ENCODE measurements around the gene MED13L. TPM values are rescaled to one million over a fixed set of nuclear protein-coding genes. Genes with fewer than 3 reads are reported as not detected.

MED13L gene
- total RNA-seq, 1 experiment from 2014 or later, result 20.1 TPM

GRCh38 chr12:116202940-116203339 is 74.6 kb downstream of the MED13L start:
- in situ Hi-C loops (cut with HindIII; ENCODE audit: low pct_unique_long_range_greater_than_20kb, low sequenced_read_pairs), result no loop called here
- DNase-seq (ENCODE audit: low read depth), result no peak

- DNase-seq (ENCODE audit: low read depth), result no peak
- in situ Hi-C loops (cut with HindIII; ENCODE audit: low pct_unique_long_range_greater_than_20kb, low sequenced_read_pairs), result no loop called here
Measured at GRCh38 chr12:116202433-116202832, 75.1 kb downstream of the MED13L start.

GRCh38 chr12:116201908-116202307 is 75.6 kb downstream of the MED13L start:
- in situ Hi-C loops (cut with HindIII; ENCODE audit: low pct_unique_long_range_greater_than_20kb, low sequenced_read_pairs), result no loop called here
- no peak for DNase-seq (ENCODE audit: low read depth)

- in situ Hi-C loops (cut with HindIII; ENCODE audit: low pct_unique_long_range_greater_than_20kb, low sequenced_read_pairs), result no loop called here
- DNase-seq (ENCODE audit: low read depth), result no peak
Measured at GRCh38 chr12:116201359-116201758, 76.1 kb downstream of the MED13L start.

- in situ Hi-C loops (cut with HindIII; ENCODE audit: low pct_unique_long_range_greater_than_20kb, low sequenced_read_pairs), result no loop called here
- no peak for DNase-seq (ENCODE audit: low read depth)
Measured at GRCh38 chr12:116200812-116201211, 76.7 kb downstream of the MED13L start.

GRCh38 chr12:116199160-116199706 is 78.3 kb downstream of the MED13L start:
- in situ Hi-C loops (cut with HindIII; ENCODE audit: low pct_unique_long_range_greater_than_20kb, low sequenced_read_pairs), result no loop called here
- no peak for DNase-seq (ENCODE audit: low read depth)

GRCh38 chr12:116196752-116197718 is 80.5 kb downstream of the MED13L start:
- no peak for DNase-seq (ENCODE audit: low read depth)
- in situ Hi-C loops (cut with HindIII; ENCODE audit: low pct_unique_long_range_greater_than_20kb, low sequenced_read_pairs), result no loop called here

GRCh38 chr12:116196226-116196625 is 81.3 kb downstream of the MED13L start:
- DNase-seq (ENCODE audit: low read depth), result no peak
- in situ Hi-C loops (cut with HindIII; ENCODE audit: low pct_unique_long_range_greater_than_20kb, low sequenced_read_pairs), result no loop called here

GRCh38 chr12:116194935-116195431 is 82.5 kb downstream of the MED13L start:
- in situ Hi-C loops (cut with HindIII; ENCODE audit: low pct_unique_long_range_greater_than_20kb, low sequenced_read_pairs), result no loop called here
- DNase-seq (ENCODE audit: low read depth), result no peak

GRCh38 chr12:116189692-116190091 is 87.8 kb downstream of the MED13L start:
- no peak for DNase-seq (ENCODE audit: low read depth)
- in situ Hi-C loops (cut with HindIII; ENCODE audit: low pct_unique_long_range_greater_than_20kb, low sequenced_read_pairs), result no loop called here

- no peak for DNase-seq (ENCODE audit: low read depth)
- in situ Hi-C loops (cut with HindIII; ENCODE audit: low pct_unique_long_range_greater_than_20kb, low sequenced_read_pairs), result no loop called here
Measured at GRCh38 chr12:116188581-116188980, 88.9 kb downstream of the MED13L start.

GRCh38 chr12:116187151-116187511 is 90.4 kb downstream of the MED13L start:
- no peak for DNase-seq (ENCODE audit: low read depth)
- in situ Hi-C loops (cut with HindIII; ENCODE audit: low pct_unique_long_range_greater_than_20kb, low sequenced_read_pairs), result no loop called here

- in situ Hi-C loops (cut with HindIII; ENCODE audit: low pct_unique_long_range_greater_than_20kb, low sequenced_read_pairs), result no loop called here
- no peak for DNase-seq (ENCODE audit: low read depth)
Measured at GRCh38 chr12:116186482-116187150, 90.9 kb downstream of the MED13L start.

- DNase-seq (ENCODE audit: low read depth), result no peak
- in situ Hi-C loops (cut with HindIII; ENCODE audit: low pct_unique_long_range_greater_than_20kb, low sequenced_read_pairs), result no loop called here
Measured at GRCh38 chr12:116184763-116185162, 92.7 kb downstream of the MED13L start.

- no peak for DNase-seq (ENCODE audit: low read depth)
- in situ Hi-C loops (cut with HindIII; ENCODE audit: low pct_unique_long_range_greater_than_20kb, low sequenced_read_pairs), result no loop called here
Measured at GRCh38 chr12:116183741-116184141, 93.8 kb downstream of the MED13L start.

- in situ Hi-C loops (cut with HindIII; ENCODE audit: low pct_unique_long_range_greater_than_20kb, low sequenced_read_pairs), result no loop called here
Measured at GRCh38 chr12:116182359-116183063, 95.0 kb downstream of the MED13L start.

GRCh38 chr12:116180448-116180847 is 97.0 kb downstream of the MED13L start:
- DNase-seq (ENCODE audit: low read depth), result no peak
- in situ Hi-C loops (cut with HindIII; ENCODE audit: low pct_unique_long_range_greater_than_20kb, low sequenced_read_pairs), result no loop called here

More at GRCh38 chr12:116182359-116183063, 95.0 kb downstream of the MED13L start:
- DNase-seq (ENCODE audit: low read depth), result no peak

- in situ Hi-C loops (cut with HindIII; ENCODE audit: low pct_unique_long_range_greater_than_20kb, low sequenced_read_pairs), result no loop called here
- DNase-seq (ENCODE audit: low read depth), result no peak
Measured at GRCh38 chr12:116179384-116179783, 98.1 kb downstream of the MED13L start.
